GM12891 (cell line): Measurements from ENCODE around the gene IFIT5.
"Not testable (repeated sequence)": the region's sequence is repeated elsewhere in the genome, so short reads cannot be mapped to it uniquely, and the experiment has no call there.

Experiments
- DNase-seq: peaks from one replicate; pipeline ENCODE4 v3.0.0; 2011; ENCODE audit warnings: low spot score; ENCODE audit not compliant: insufficient read length
- FAIRE-seq: peaks from 2 replicates; lab custom pipeline; 2011; peaks lifted over from hg19 to GRCh38; lab: Jason Lieb, UNC
- PAX5 ChIP-seq: IDR thresholded peaks from 2 replicates; pipeline ENCODE4 v1.6.1; 2011; ENCODE audit warnings: low read length, moderate library complexity, mild to moderate bottlenecking; ENCODE audit not compliant: insufficient read depth, severe bottlenecking
- POLR2A ChIP-seq: IDR thresholded peaks from 2 replicates; pipeline ENCODE4 v1.6.1; 2011; ENCODE audit warnings: low read depth, low read length, control low read depth
- POLR2AphosphoS5 ChIP-seq: IDR thresholded peaks from 2 replicates; pipeline ENCODE4 v1.6.1; 2011; ENCODE audit warnings: low read depth, low read length, control low read depth
- POU2F2 ChIP-seq: IDR thresholded peaks from 2 replicates; pipeline ENCODE4 v1.6.1; 2011; ENCODE audit warnings: low read depth, mild to moderate bottlenecking, control low read depth, low read length, moderate library complexity
- SPI1 ChIP-seq: IDR thresholded peaks from 2 replicates; pipeline ENCODE4 v1.6.1; 2011; ENCODE audit warnings: low read depth, low read length, control low read depth
- TAF1 ChIP-seq: IDR thresholded peaks from 2 replicates; pipeline ENCODE4 v1.6.1; 2011; ENCODE audit warnings: low read depth, low read length, control low read depth

The IFIT5 gene

GRCh38 chr10:89438525-89438924, 24.2 kb downstream of the IFIT5 start:
- no peak for FAIRE-seq
- no peak for TF ChIP-seq SPI1
- no peak for TF ChIP-seq POLR2A
- TF ChIP-seq TAF1, result no peak
- no peak for TF ChIP-seq POU2F2
- no peak for TF ChIP-seq POLR2AphosphoS5
- no peak for TF ChIP-seq PAX5
- no peak for DNase-seq

GRCh38 chr10:89440226-89441009, 26.1 kb downstream of the IFIT5 start:
- TF ChIP-seq POLR2AphosphoS5 (no peak), POU2F2 (no peak), SPI1 (no peak), PAX5 (no peak), POLR2A (no peak), TAF1 (no peak)
- FAIRE-seq (no peak), DNase-seq (no peak)

DNA sequence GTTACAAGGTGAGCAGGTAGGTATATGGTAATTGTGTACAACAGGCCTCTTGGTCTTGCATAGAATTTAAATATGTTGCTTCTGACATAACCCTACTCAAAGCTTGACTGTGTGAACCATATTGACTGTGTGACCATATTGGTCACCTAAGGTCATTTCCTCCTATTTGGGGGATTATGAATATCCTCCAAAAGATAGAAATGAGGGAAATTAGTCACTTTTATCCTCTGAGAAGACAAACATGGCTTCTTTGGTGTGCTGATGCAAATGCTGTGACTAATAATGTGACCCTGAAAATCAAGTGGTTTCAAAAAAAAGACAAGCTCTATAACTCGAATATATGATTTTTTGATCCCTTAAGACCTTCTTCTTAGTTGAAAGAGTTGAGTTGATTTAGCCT, 27.9 kb downstream of the IFIT5 start:
- DNase-seq (no peak), FAIRE-seq (no peak)

DNA sequence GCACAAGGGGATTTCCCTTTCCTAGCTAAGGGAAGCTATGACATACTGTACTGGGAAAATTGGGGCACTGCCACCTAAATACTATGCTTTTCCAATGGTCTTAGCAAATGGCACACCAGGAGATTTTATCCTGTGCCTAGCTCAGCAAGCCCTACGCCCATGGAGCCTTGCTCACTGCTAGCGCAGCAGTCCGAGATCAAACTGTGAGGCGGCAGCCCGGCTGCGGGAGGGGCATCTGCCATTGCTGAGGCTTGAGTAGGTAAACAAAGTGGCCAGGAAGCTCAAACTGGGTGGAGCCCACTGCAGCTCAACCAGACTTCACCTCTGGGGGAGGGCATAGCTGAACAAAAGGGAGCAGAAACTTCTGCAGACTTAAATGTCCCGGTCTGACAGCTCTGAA, 30.5 kb downstream of the IFIT5 start:
- not testable (repeated sequence) for FAIRE-seq, DNase-seq

More for the DNA sequence above, 27.9 kb downstream of the IFIT5 start:
- 0 out of 2 replicates have a peak, but pooled peaks have one; percentile 33 for TF ChIP-seq POU2F2
- TF ChIP-seq POLR2AphosphoS5, result no peak
- TF ChIP-seq TAF1, result no peak
- no peak for TF ChIP-seq POLR2A
- no peak for TF ChIP-seq SPI1
- no peak for TF ChIP-seq PAX5

DNA sequence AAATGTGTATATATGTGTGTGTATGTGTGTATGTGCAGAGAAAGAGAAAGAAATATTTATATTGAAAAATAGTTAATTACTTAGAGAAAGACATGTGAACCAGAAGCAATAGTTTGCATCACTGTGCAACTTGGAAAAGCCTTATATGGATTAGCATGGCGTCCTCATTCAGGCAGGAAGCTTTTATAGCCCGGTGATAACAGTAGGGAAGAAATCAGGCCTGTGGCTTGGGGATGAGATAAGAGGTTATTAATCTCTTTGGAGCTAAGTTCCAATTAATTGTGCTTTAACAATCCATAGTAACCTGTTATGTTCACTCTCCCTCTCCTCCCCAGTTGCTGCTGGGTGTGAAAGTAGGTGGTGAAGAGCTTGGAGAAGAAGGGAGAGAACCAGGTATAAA, 36.5 kb downstream of the IFIT5 start:
- DNase-seq (no peak), FAIRE-seq (no peak)
- TF ChIP-seq POU2F2 (no peak), POLR2A (no peak), PAX5 (no peak), SPI1 (no peak), TAF1 (no peak), POLR2AphosphoS5 (no peak)

DNA sequence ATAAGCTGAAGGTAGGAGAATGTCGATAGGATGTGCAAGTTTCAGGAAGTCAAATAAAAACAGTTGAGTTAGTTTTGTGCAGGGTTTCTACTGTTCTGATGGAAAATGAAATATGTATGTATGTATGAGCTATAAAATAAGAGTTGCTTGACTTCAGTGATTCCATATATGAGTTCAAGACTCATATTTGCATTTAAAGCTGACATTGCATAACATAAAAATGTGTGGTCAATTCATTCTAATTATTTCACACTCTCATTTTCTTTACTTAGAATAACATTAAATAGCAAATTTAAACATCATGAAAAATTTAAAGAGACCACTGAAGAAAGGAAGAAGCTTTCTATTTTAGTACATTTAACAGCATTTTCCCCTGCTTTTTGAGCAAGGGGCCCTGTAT, 37.8 kb downstream of the IFIT5 start:
- no peak for DNase-seq
- FAIRE-seq, result no peak
- no peak for TF ChIP-seq PAX5
- TF ChIP-seq POLR2A, result no peak
- TF ChIP-seq POU2F2, result no peak
- TF ChIP-seq TAF1, result no peak
- no peak for TF ChIP-seq POLR2AphosphoS5
- TF ChIP-seq SPI1, result no peak

GRCh38 chr10:89454561-89455347, 40.4 kb downstream of the IFIT5 start:
- FAIRE-seq, result no peak
- no peak for TF ChIP-seq POLR2A
- no peak for TF ChIP-seq PAX5
- TF ChIP-seq TAF1, result no peak
- TF ChIP-seq POU2F2, result no peak
- no peak for TF ChIP-seq SPI1
- no peak for TF ChIP-seq POLR2AphosphoS5
- DNase-seq, result no peak

DNA sequence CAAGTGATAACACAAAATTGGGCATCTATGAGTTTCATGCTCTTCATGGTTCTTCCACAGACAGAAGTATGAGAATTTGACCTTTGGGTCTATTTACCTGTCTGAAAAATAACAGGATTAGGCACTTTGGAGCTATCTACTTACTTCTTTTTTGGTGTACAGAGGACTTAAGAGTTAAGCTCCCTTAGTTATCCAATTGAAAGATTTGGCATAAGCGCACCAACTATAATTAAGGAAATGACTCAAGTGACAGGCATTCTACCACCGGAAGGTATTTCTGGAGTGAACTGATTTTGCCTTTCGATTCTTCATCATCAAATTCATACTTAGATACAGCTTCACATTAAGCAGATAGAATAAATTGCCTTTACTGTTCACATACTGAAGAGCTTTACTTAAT, 43.9 kb downstream of the IFIT5 start:
- no peak for TF ChIP-seq POU2F2
- no peak for TF ChIP-seq TAF1
- no peak for TF ChIP-seq POLR2A
- TF ChIP-seq POLR2AphosphoS5, result no peak
- TF ChIP-seq SPI1, result no peak
- TF ChIP-seq PAX5, result no peak
- DNase-seq, result no peak
- FAIRE-seq, result no peak

GRCh38 chr10:89458784-89459183, 44.4 kb downstream of the IFIT5 start:
- FAIRE-seq (no peak), DNase-seq (no peak)
- TF ChIP-seq PAX5 (no peak), POU2F2 (no peak), TAF1 (no peak), POLR2AphosphoS5 (no peak), SPI1 (no peak), POLR2A (no peak)

DNA sequence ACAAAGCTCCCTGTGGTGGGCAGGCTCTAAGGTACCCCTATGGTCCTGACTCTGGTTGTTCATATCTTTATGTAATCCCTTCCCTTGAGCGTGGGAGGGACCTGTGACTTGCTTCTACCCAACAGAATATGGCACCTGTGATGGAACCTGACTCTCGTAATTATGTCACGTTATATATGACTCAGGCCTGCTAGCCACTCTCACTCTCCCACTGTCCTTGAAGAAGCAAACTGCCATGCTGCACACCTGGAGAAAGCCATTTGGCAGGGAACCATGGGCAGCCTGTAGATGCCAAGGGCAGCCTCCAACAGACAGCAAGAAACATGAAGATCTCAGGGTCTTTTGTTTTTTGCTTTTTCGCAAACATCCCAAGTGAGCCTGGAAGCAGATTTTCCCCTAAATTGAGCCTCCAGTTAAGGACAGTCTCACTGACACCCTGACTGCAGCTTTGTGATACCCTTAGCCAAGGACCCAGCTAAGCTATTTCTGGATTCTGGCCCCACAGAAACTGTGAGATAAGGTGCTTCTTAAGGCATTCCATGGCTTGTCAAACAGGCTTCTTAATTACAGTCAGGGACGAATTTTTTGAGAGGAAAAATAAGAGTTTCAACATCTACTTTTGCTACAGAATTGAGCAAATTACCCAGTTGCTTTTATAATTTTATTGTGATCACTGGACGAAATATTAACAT, 49.6 kb downstream of the IFIT5 start:
- no peak for DNase-seq
- TF ChIP-seq POLR2A (no peak), TAF1 (no peak), SPI1 (no peak), POLR2AphosphoS5 (no peak), POU2F2 (no peak), PAX5 (no peak)
- FAIRE-seq, result no peak

- DNase-seq (no peak), FAIRE-seq (no peak)
- TF ChIP-seq PAX5 (no peak), POU2F2 (no peak), POLR2A (no peak), TAF1 (no peak), POLR2AphosphoS5 (no peak), SPI1 (no peak)
These were observed 50.8 kb downstream of the IFIT5 start for GRCh38 chr10:89465196-89465595.
